Neuron (in vitro differentiated cells): ENCODE measurements around the gene ZBTB44.
"Not testable (repeated sequence)": the region's sequence is repeated elsewhere in the genome, so short reads cannot be mapped to it uniquely, and the experiment has no call there.

Experiments used
- H2AFZ ChIP-seq: one replicate; pipeline ENCODE4 v1.6.1; 2013; ENCODE audit warnings: low read depth, mild to moderate bottlenecking, inconsistent platforms, low read length, moderate library complexity
- H3K27me3 ChIP-seq: one replicate; pipeline ENCODE4 v1.6.1; 2013; ENCODE audit warnings: low read length; ENCODE audit not compliant: insufficient read depth
- H3K36me3 ChIP-seq: one replicate; pipeline ENCODE4 v1.6.1; 2013; ENCODE audit warnings: low read length; ENCODE audit not compliant: insufficient read depth
- H3K4me1 ChIP-seq: one replicate; pipeline ENCODE4 v1.6.1; 2013; ENCODE audit warnings: low read length; ENCODE audit not compliant: insufficient read depth
- H3K4me3 ChIP-seq: 2 replicates; pipeline ENCODE4 v1.5.1; 2013; ENCODE audit warnings: mild to moderate bottlenecking, low read length, moderate library complexity
- H3K9me3 ChIP-seq: one replicate; pipeline ENCODE4 v1.6.1; 2013; ENCODE audit warnings: low read length

ZBTB44 gene

GRCh38 chr11:130260742-130261141 lies 54.0 kb downstream of the ZBTB44 start:
- Histone ChIP-seq H3K9me3 (peaks cover 13% of the 10 kb centered on the region), H3K27me3 (no peaks in the 10 kb centered on the region), H3K36me3 (peaks cover 15% of the 10 kb centered on the region), H3K4me1 (no peaks in the 10 kb centered on the region), H3K4me3 (no peak overlapping the region), H2AFZ (no peak overlapping the region)

- H3K4me3 ChIP-seq: no peak overlapping the region
- H3K36me3 ChIP-seq: peaks cover 15% of the 10 kb centered on the region
- H3K4me1 ChIP-seq: no peaks in the 10 kb centered on the region
- H3K9me3 ChIP-seq: peaks cover 13% of the 10 kb centered on the region
- H3K27me3 ChIP-seq: no peaks in the 10 kb centered on the region
- H2AFZ ChIP-seq: no peak overlapping the region
Measured at GRCh38 chr11:130260080-130260627, 54.6 kb downstream of the ZBTB44 start.

- not testable (repeated sequence) for H2AFZ ChIP-seq, H3K27me3 ChIP-seq, H3K9me3 ChIP-seq, H3K4me1 ChIP-seq, H3K36me3 ChIP-seq, H3K4me3 ChIP-seq
Measured at GRCh38 chr11:130251763-130252162, 63.0 kb downstream of the ZBTB44 start.

GRCh38 chr11:130249929-130250328 lies 64.8 kb downstream of the ZBTB44 start:
- H2AFZ ChIP-seq, H3K4me3 ChIP-seq, H3K27me3 ChIP-seq: not testable (repeated sequence)

GRCh38 chr11:130249371-130249770 lies 65.3 kb downstream of the ZBTB44 start:
- H3K4me3 ChIP-seq: no peak overlapping the region

More at GRCh38 chr11:130249929-130250328, 64.8 kb downstream of the ZBTB44 start:
- not testable (repeated sequence) for H3K9me3 ChIP-seq, H3K4me1 ChIP-seq, H3K36me3 ChIP-seq

GRCh38 chr11:130247319-130247718 lies 67.4 kb downstream of the ZBTB44 start:
- Histone ChIP-seq H3K36me3 (no peaks in the 10 kb centered on the region), H3K4me1 (no peaks in the 10 kb centered on the region), H3K9me3 (no peaks in the 10 kb centered on the region), H3K4me3 (no peak overlapping the region), H2AFZ (no peak overlapping the region), H3K27me3 (no peaks in the 10 kb centered on the region)

More at GRCh38 chr11:130249371-130249770, 65.3 kb downstream of the ZBTB44 start:
- no peaks in the 10 kb centered on the region for H3K36me3 ChIP-seq
- H3K9me3 ChIP-seq: no peaks in the 10 kb centered on the region
- H3K4me1 ChIP-seq: no peaks in the 10 kb centered on the region
- H2AFZ ChIP-seq: no peak overlapping the region
- H3K27me3 ChIP-seq: no peaks in the 10 kb centered on the region

- Histone ChIP-seq H3K4me3 (no peak overlapping the region), H3K27me3 (no peaks in the 10 kb centered on the region), H3K4me1 (no peaks in the 10 kb centered on the region), H2AFZ (no peak overlapping the region), H3K36me3 (no peaks in the 10 kb centered on the region), H3K9me3 (no peaks in the 10 kb centered on the region)
Measured at GRCh38 chr11:130246738-130247137, 68.0 kb downstream of the ZBTB44 start.

- Histone ChIP-seq H3K4me3 (no peak overlapping the region), H3K9me3 (no peaks in the 10 kb centered on the region), H3K4me1 (no peaks in the 10 kb centered on the region), H3K36me3 (no peaks in the 10 kb centered on the region), H3K27me3 (no peaks in the 10 kb centered on the region), H2AFZ (no peak overlapping the region)
Measured at GRCh38 chr11:130246270-130246669, 68.4 kb downstream of the ZBTB44 start.

GRCh38 chr11:130245375-130245774 lies 69.3 kb downstream of the ZBTB44 start:
- H2AFZ ChIP-seq, H3K36me3 ChIP-seq, H3K27me3 ChIP-seq, H3K9me3 ChIP-seq, H3K4me1 ChIP-seq, H3K4me3 ChIP-seq: not testable (repeated sequence)

GRCh38 chr11:130244848-130245247 lies 69.9 kb downstream of the ZBTB44 start:
- no peaks in the 10 kb centered on the region for H3K27me3 ChIP-seq
- no peak overlapping the region for H3K4me3 ChIP-seq
- H2AFZ ChIP-seq: no peak overlapping the region
- H3K4me1 ChIP-seq: no peaks in the 10 kb centered on the region
- no peaks in the 10 kb centered on the region for H3K36me3 ChIP-seq
- H3K9me3 ChIP-seq: no peaks in the 10 kb centered on the region

- H3K27me3 ChIP-seq: no peaks in the 10 kb centered on the region
- no peak overlapping the region for H2AFZ ChIP-seq
- H3K9me3 ChIP-seq: no peaks in the 10 kb centered on the region
- peaks cover 2% of the 10 kb centered on the region for H3K36me3 ChIP-seq
- no peaks in the 10 kb centered on the region for H3K4me1 ChIP-seq
- no peak overlapping the region for H3K4me3 ChIP-seq
Measured at GRCh38 chr11:130243816-130244215, 70.9 kb downstream of the ZBTB44 start.

GRCh38 chr11:130241713-130242112 lies 73.0 kb downstream of the ZBTB44 start:
- H3K9me3 ChIP-seq: no peaks in the 10 kb centered on the region
- H3K4me1 ChIP-seq: no peaks in the 10 kb centered on the region
- no peak overlapping the region for H3K4me3 ChIP-seq
- peaks cover 11% of the 10 kb centered on the region for H3K36me3 ChIP-seq
- no peak overlapping the region for H2AFZ ChIP-seq
- no peaks in the 10 kb centered on the region for H3K27me3 ChIP-seq

GRCh38 chr11:130237282-130238006 lies 77.3 kb downstream of the ZBTB44 start:
- Histone ChIP-seq H3K4me1 (no peaks in the 10 kb centered on the region), H3K27me3 (no peaks in the 10 kb centered on the region)

GRCh38 chr11:130234315-130234714 lies 80.4 kb downstream of the ZBTB44 start:
- Histone ChIP-seq H3K4me1 (no peaks in the 10 kb centered on the region), H3K4me3 (no peak overlapping the region), H3K27me3 (no peaks in the 10 kb centered on the region), H3K36me3 (peaks cover 22% of the 10 kb centered on the region), H3K9me3 (no peaks in the 10 kb centered on the region), H2AFZ (no peak overlapping the region)

More at GRCh38 chr11:130237282-130238006, 77.3 kb downstream of the ZBTB44 start:
- Histone ChIP-seq H3K36me3 (peaks cover 22% of the 10 kb centered on the region), H2AFZ (no peak overlapping the region), H3K4me3 (no peak overlapping the region), H3K9me3 (no peaks in the 10 kb centered on the region)
